Measurements from ENCODE around the gene STIM1.

The STIM1 gene

GRCh38 chr11:3843326-3843725, 12.1 kb upstream of the STIM1 start:
- Mint-ChIP-seq H3K4me1 (peaks cover 15% of the 10 kb centered on the region), H3K27ac (peak overlapping the region in 1 of 3 experiments; percentile 59), H3K27me3 (ENCODE audit: low read depth) (no peaks in the 10 kb centered on the region), H3K9me3 (no peaks in the 10 kb centered on the region), H3K36me3 (ENCODE audit: low read depth) (no peaks in the 10 kb centered on the region), H3K4me3 (peak overlapping the region; percentile 60 to 70 (median 61))
- TF ChIP-seq, protein P1, sequence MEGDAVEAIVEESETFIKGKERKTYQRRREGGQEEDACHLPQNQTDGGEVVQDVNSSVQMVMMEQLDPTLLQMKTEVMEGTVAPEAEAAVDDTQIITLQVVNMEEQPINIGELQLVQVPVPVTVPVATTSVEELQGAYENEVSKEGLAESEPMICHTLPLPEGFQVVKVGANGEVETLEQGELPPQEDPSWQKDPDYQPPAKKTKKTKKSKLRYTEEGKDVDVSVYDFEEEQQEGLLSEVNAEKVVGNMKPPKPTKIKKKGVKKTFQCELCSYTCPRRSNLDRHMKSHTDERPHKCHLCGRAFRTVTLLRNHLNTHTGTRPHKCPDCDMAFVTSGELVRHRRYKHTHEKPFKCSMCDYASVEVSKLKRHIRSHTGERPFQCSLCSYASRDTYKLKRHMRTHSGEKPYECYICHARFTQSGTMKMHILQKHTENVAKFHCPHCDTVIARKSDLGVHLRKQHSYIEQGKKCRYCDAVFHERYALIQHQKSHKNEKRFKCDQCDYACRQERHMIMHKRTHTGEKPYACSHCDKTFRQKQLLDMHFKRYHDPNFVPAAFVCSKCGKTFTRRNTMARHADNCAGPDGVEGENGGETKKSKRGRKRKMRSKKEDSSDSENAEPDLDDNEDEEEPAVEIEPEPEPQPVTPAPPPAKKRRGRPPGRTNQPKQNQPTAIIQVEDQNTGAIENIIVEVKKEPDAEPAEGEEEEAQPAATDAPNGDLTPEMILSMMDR (IDR thresholded peaks at IDR 0.05; ENCODE audit: unreplicated experiment in 3 of 3), result no peak

GRCh38 chr11:3845246-3845645, 10.2 kb upstream of the STIM1 start:
- TF ChIP-seq, protein P1 (IDR thresholded peaks at IDR 0.05; ENCODE audit: unreplicated experiment in 3 of 3), result no peak
- Mint-ChIP-seq H3K4me3 (no peak overlapping the region), H3K36me3 (ENCODE audit: low read depth) (no peaks in the 10 kb centered on the region), H3K4me1 (no peaks in the 10 kb centered on the region), H3K27ac (no peak overlapping the region), H3K9me3 (no peaks in the 10 kb centered on the region), H3K27me3 (ENCODE audit: low read depth) (no peaks in the 10 kb centered on the region)

GRCh38 chr11:3845670-3846069, 9.8 kb upstream of the STIM1 start:
- Mint-ChIP-seq H3K4me1 (no peaks in the 10 kb centered on the region), H3K27ac (no peak overlapping the region), H3K36me3 (ENCODE audit: low read depth) (no peaks in the 10 kb centered on the region), H3K27me3 (ENCODE audit: low read depth) (no peaks in the 10 kb centered on the region), H3K4me3 (no peak overlapping the region), H3K9me3 (no peaks in the 10 kb centered on the region)
- TF ChIP-seq, protein P1 (IDR thresholded peaks at IDR 0.05; ENCODE audit: unreplicated experiment in 3 of 3), result no peak

- H3K9me3 Mint-ChIP-seq, result no peaks in the 10 kb centered on the region
- TF ChIP-seq, protein P1 (IDR thresholded peaks at IDR 0.05; ENCODE audit: unreplicated experiment in 3 of 3), result peak; percentile 59 to 69 (median 67)
- H3K27ac Mint-ChIP-seq, result peak overlapping the region in 1 of 3 experiments; percentile 45
- no peaks in the 10 kb centered on the region for H3K36me3 Mint-ChIP-seq (ENCODE audit: low read depth)
- H3K4me1 Mint-ChIP-seq, result peaks cover 8% of the 10 kb centered on the region
- no peaks in the 10 kb centered on the region for H3K27me3 Mint-ChIP-seq (ENCODE audit: low read depth)
- no peak overlapping the region for H3K4me3 Mint-ChIP-seq
Observed at GRCh38 chr11:3849297-3849874, 6.1 kb upstream of the STIM1 start.

DNA sequence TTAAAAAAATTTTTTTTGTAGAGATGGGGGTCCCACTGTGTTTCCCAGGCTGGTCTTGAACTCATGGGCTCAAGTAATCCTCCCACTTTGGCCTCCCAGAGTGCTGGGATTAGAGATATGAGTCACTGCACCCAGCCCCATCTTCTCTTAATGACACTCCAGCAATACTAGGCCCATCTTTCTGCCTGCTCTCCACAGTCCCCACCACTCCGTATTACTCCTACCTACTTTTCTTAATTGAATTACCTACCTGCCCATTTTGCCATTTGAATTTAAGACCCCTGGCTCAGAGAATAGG, 2.0 kb upstream of the STIM1 start:
- Mint-ChIP-seq H3K4me1 (peaks cover 37% of the 10 kb centered on the region), H3K27me3 (ENCODE audit: low read depth) (no peaks in the 10 kb centered on the region), H3K27ac (peak overlapping the region in 1 of 3 experiments; percentile 54), H3K4me3 (peak overlapping the region in 2 of 3 experiments; percentile 13 to 82), H3K36me3 (ENCODE audit: low read depth) (no peaks in the 10 kb centered on the region), H3K9me3 (no peaks in the 10 kb centered on the region)
- TF ChIP-seq, protein P1 (IDR thresholded peaks at IDR 0.05; ENCODE audit: unreplicated experiment in 3 of 3), result no peak

GRCh38 chr11:3853899-3854659, 1.4 kb upstream of the STIM1 start:
- peak overlapping the region; percentile 82 to 95 (median 86) for H3K4me3 Mint-ChIP-seq
- H3K36me3 Mint-ChIP-seq (ENCODE audit: low read depth), result no peaks in the 10 kb centered on the region
- peak overlapping the region; percentile 54 to 76 (median 64) for H3K27ac Mint-ChIP-seq
- H3K4me1 Mint-ChIP-seq, result peaks cover 43% of the 10 kb centered on the region
- TF ChIP-seq, protein P1 (IDR thresholded peaks at IDR 0.05; ENCODE audit: unreplicated experiment in 3 of 3), result no peak
- H3K27me3 Mint-ChIP-seq (ENCODE audit: low read depth), result no peaks in the 10 kb centered on the region
- H3K9me3 Mint-ChIP-seq, result no peaks in the 10 kb centered on the region

Data from nephron (organoid).